HG03159 (cell line): ENCODE measurements around the gene ITGAX.

ENCODE experiments used
- ATAC-seq: cut with Tn5 transposase; IDR thresholded peaks from one replicate; pipeline ENCODE4 v1.9.1; 2021; ENCODE audit warnings: mild to moderate bottlenecking, moderate library complexity; ENCODE audit not compliant: unreplicated experiment

The ITGAX gene

GRCh38 chr16:31430380-31431052, 75.5 kb downstream of the ITGAX start:
- ATAC-seq, result no peak
